ENCODE results near the gene PSAT1.

DNA sequence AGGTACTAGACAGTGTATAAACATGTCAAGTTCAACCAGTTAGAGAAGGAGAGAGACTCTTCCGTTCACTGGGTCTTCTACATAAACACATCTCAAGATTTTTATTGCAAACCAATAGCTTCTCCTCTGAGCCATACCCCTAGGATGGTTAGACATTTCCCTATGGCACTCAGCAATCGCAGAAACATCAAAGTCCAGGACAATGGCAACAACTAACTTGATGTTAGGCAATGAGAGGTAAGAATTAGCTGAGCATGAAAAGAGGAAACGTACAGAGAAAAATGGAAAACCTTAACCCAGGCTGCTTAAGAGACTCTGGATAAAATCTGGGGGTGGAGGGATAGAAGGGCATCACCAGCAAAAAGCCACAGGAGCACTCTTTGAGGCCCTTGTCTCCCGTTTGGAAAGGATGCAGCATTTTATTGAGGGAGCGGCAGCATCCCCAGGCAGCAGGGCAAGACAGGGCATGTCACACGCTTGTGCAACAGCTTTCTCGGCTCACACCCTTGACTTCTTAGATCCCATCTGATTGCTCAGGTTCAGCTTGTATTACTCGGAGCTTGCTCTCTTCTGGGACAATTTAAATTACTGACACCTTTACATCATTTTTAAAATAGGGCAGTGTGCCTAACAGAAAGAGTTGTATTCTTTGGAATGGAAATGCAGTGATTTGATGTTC lies 8.6 kb upstream of the PSAT1 start:
- TF ChIP-seq, protein P1, sequence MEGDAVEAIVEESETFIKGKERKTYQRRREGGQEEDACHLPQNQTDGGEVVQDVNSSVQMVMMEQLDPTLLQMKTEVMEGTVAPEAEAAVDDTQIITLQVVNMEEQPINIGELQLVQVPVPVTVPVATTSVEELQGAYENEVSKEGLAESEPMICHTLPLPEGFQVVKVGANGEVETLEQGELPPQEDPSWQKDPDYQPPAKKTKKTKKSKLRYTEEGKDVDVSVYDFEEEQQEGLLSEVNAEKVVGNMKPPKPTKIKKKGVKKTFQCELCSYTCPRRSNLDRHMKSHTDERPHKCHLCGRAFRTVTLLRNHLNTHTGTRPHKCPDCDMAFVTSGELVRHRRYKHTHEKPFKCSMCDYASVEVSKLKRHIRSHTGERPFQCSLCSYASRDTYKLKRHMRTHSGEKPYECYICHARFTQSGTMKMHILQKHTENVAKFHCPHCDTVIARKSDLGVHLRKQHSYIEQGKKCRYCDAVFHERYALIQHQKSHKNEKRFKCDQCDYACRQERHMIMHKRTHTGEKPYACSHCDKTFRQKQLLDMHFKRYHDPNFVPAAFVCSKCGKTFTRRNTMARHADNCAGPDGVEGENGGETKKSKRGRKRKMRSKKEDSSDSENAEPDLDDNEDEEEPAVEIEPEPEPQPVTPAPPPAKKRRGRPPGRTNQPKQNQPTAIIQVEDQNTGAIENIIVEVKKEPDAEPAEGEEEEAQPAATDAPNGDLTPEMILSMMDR (IDR thresholded peaks at IDR 0.05): no peak
- no peak for TF ChIP-seq POLR2A (IDR thresholded peaks at IDR 0.05)
